Osteoblast (primary cell): ENCODE data around the gene SAMD3. TPM values are rescaled to one million over a fixed set of nuclear protein-coding genes. Genes with fewer than 3 reads are reported as not detected.

Experiments used
- DNase-seq: peaks from one replicate; pipeline ENCODE4 v3.0.0; 2011; ENCODE audit warnings: low spot score, mixed read lengths; ENCODE audit not compliant: insufficient read length; ENCODE audit errors: missing footprints
- H2AFZ ChIP-seq: 2 replicates; pipeline ENCODE4 v1.6.0; 2011; ENCODE audit warnings: mild to moderate bottlenecking, low read length
- H3K27ac ChIP-seq: 2 replicates; pipeline ENCODE4 v1.5.1; 2011; ENCODE audit warnings: mild to moderate bottlenecking, low read depth, low read length, moderate library complexity
- H3K27me3 ChIP-seq: 2 replicates; pipeline ENCODE4 v1.6.0; 2012; ENCODE audit warnings: mild to moderate bottlenecking, control low read depth, inconsistent platforms, low read length, moderate library complexity; ENCODE audit not compliant: insufficient read depth
- H3K36me3 ChIP-seq: 2 replicates; pipeline ENCODE4 v1.5.1; 2011; ENCODE audit warnings: mild to moderate bottlenecking, low read length, control low read depth, moderate library complexity; ENCODE audit not compliant: insufficient read depth
- H3K4me1 ChIP-seq: 2 replicates; pipeline ENCODE4 v1.5.1; 2011; ENCODE audit warnings: mild to moderate bottlenecking, low read length, control low read depth, moderate library complexity; ENCODE audit not compliant: insufficient read depth
- H3K4me2 ChIP-seq: 2 replicates; pipeline ENCODE4 v1.6.0; 2011; ENCODE audit warnings: mild to moderate bottlenecking, low read length; ENCODE audit not compliant: insufficient read depth
- H3K4me3 ChIP-seq: fragments of 200-600 bp; sonication (generic); 3 replicates; pipeline ENCODE4 v1.5.1; 2012; ENCODE audit warnings: mild to moderate bottlenecking, low read length, inconsistent platforms; ENCODE audit not compliant: insufficient read depth
- H3K79me2 ChIP-seq: 2 replicates; pipeline ENCODE4 v1.6.0; 2012; ENCODE audit warnings: mild to moderate bottlenecking, low read length, control low read depth, inconsistent platforms; ENCODE audit not compliant: insufficient read depth
- H3K9me3 ChIP-seq: 2 replicates; pipeline ENCODE4 v1.5.1; 2011; ENCODE audit warnings: low read depth, low read length, control low read depth
- H4K20me1 ChIP-seq: 2 replicates; pipeline ENCODE4 v1.6.0; 2012; ENCODE audit warnings: mild to moderate bottlenecking, low read length, control low read depth; ENCODE audit not compliant: insufficient read depth
- total RNA-seq: library from RNA; depleted of rRNA; stranded (reverse); fragments of >200 nt; gene quantifications from 2 replicates; pipeline ENCODE4 v1.2.3, GENCODE V29; 2012
- TF ChIP-seq, protein P1 (sequence below): IDR thresholded peaks from 2 replicates; pipeline ENCODE4 v1.5.1; 2011; ENCODE audit warnings: mild to moderate bottlenecking, low read depth, low read length, moderate library complexity; ENCODE audit errors: extremely low read depth

Gene SAMD3
- total RNA-seq, 1 donor = 0.72 TPM

DNA sequence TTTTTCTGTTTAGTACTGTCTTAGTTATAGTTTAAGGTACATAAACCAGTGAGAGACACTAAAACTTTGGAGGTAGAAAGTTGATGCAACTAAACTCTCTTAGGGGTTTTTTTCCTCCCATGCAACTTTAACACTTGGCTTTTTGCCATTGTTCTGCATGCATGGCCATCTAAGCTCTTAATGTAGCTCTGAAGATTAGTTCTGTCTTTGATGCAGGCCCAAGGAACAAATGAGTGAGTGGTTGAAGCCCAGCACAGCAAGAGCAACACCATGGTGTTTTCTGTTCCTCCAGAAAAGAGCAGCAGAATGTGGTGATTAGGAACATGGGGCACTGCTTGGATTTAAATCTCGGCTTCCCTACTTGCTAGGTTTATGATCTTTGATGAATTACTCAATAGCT, 115.0 kb downstream of the SAMD3 start:
- Histone ChIP-seq H3K4me3 (no peak overlapping the region), H3K9me3 (no peaks in the 10 kb centered on the region), H3K79me2 (no peaks in the 10 kb centered on the region), H2AFZ (no peak overlapping the region), H3K4me2 (no peak overlapping the region), H3K27me3 (no peaks in the 10 kb centered on the region), H3K36me3 (no peaks in the 10 kb centered on the region), H3K27ac (no peak overlapping the region), H4K20me1 (no peaks in the 10 kb centered on the region), H3K4me1 (no peaks in the 10 kb centered on the region)
- TF ChIP-seq, protein P1, sequence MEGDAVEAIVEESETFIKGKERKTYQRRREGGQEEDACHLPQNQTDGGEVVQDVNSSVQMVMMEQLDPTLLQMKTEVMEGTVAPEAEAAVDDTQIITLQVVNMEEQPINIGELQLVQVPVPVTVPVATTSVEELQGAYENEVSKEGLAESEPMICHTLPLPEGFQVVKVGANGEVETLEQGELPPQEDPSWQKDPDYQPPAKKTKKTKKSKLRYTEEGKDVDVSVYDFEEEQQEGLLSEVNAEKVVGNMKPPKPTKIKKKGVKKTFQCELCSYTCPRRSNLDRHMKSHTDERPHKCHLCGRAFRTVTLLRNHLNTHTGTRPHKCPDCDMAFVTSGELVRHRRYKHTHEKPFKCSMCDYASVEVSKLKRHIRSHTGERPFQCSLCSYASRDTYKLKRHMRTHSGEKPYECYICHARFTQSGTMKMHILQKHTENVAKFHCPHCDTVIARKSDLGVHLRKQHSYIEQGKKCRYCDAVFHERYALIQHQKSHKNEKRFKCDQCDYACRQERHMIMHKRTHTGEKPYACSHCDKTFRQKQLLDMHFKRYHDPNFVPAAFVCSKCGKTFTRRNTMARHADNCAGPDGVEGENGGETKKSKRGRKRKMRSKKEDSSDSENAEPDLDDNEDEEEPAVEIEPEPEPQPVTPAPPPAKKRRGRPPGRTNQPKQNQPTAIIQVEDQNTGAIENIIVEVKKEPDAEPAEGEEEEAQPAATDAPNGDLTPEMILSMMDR = no peak
- no peak for DNase-seq

- TF ChIP-seq, protein P1 = no peak
Measured at GRCh38 chr6:130105996-130106704, 116.6 kb downstream of the SAMD3 start.

GRCh38 chr6:130099119-130099518, 123.6 kb downstream of the SAMD3 start:
- Histone ChIP-seq H2AFZ (no peak overlapping the region), H3K27ac (no peak overlapping the region), H3K4me1 (no peaks in the 10 kb centered on the region), H3K9me3 (no peaks in the 10 kb centered on the region), H3K79me2 (no peaks in the 10 kb centered on the region), H3K4me2 (no peak overlapping the region), H3K27me3 (no peaks in the 10 kb centered on the region), H4K20me1 (no peaks in the 10 kb centered on the region), H3K36me3 (no peaks in the 10 kb centered on the region), H3K4me3 (no peak overlapping the region)
- TF ChIP-seq, protein P1 = no peak
- no peak for DNase-seq

More at GRCh38 chr6:130105996-130106704, 116.6 kb downstream of the SAMD3 start:
- no peaks in the 10 kb centered on the region for H3K9me3 ChIP-seq
- no peaks in the 10 kb centered on the region for H3K79me2 ChIP-seq
- H2AFZ ChIP-seq = no peak overlapping the region
- H3K4me2 ChIP-seq = no peak overlapping the region
- DNase-seq = no peak
- H3K4me3 ChIP-seq = no peak overlapping the region
- H3K4me1 ChIP-seq = no peaks in the 10 kb centered on the region
- H4K20me1 ChIP-seq = no peaks in the 10 kb centered on the region
- H3K36me3 ChIP-seq = no peaks in the 10 kb centered on the region
- no peaks in the 10 kb centered on the region for H3K27me3 ChIP-seq
- H3K27ac ChIP-seq = no peak overlapping the region

DNA sequence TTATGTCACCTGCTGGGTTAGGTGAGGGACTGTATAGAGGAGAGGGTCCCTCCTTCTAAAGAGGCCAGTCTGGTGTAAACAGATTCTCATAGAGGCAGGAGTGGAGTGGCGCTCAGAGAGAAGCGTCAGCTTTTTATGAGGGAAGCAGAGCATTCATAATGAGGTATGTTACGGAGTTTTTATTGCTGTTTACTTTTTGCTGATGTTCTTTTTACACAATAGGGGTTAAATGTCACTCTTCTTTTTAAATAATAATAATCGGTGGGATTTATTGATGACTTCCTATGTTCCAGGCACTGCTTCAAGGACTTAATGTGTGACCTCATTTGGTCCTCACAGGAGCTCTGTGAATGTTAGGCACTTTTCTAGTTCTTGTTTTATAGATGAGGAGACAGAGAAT, 124.4 kb downstream of the SAMD3 start:
- no peak for DNase-seq
- no peaks in the 10 kb centered on the region for H3K9me3 ChIP-seq
- TF ChIP-seq, protein P1 = no peak

More for the DNA sequence above, 124.4 kb downstream of the SAMD3 start:
- Histone ChIP-seq H3K4me2 (no peak overlapping the region), H4K20me1 (no peaks in the 10 kb centered on the region), H3K79me2 (no peaks in the 10 kb centered on the region), H3K4me1 (no peaks in the 10 kb centered on the region), H3K36me3 (no peaks in the 10 kb centered on the region), H3K27me3 (no peaks in the 10 kb centered on the region), H2AFZ (no peak overlapping the region), H3K27ac (no peak overlapping the region), H3K4me3 (no peak overlapping the region)

Other genes with a start within 250 kb of the SAMD3 start
- 8.5 and 8.7 TPM in 2 replicates for gene L3MBTL3, start 204.4 kb downstream of the SAMD3 start, total RNA-seq
- 43.1 and 49.2 TPM in 2 replicates for gene TMEM200A, start 143.1 kb upstream of the SAMD3 start, total RNA-seq